H9 (cell line): Measurements from ENCODE around the gene TNFRSF6B. TPM values are rescaled to one million over a fixed set of nuclear protein-coding genes. Genes with fewer than 3 reads are reported as not detected.

Experiments
- DNase-seq: peaks from one replicate; pipeline ENCODE4 v3.0.0-alpha.2; 2017
- H2AFZ ChIP-seq: one replicate; pipeline ENCODE4 v1.6.1; 2013; ENCODE audit warnings: mild to moderate bottlenecking, low read length, control low read depth, moderate library complexity
- H2AK5ac ChIP-seq: 2 replicates; pipeline ENCODE4 v1.6.1; 2013; ENCODE audit warnings: low read length, control low read depth, mixed read lengths; ENCODE audit not compliant: insufficient read length
- H2BK120ac ChIP-seq: one replicate; pipeline ENCODE4 v1.6.1; 2013; ENCODE audit warnings: low read depth, mild to moderate bottlenecking, low read length, control low read depth, inconsistent platforms; ENCODE audit not compliant: poor library complexity, severe bottlenecking
- H2BK12ac ChIP-seq: 2 replicates; pipeline ENCODE4 v1.6.1; 2013; ENCODE audit warnings: low read length, control low read depth, mixed read lengths, low read depth; ENCODE audit not compliant: insufficient read length
- H2BK15ac ChIP-seq: 2 replicates; pipeline ENCODE4 v1.6.1; 2013; ENCODE audit warnings: low read depth, low read length, control low read depth
- H2BK20ac ChIP-seq: one replicate; pipeline ENCODE4 v1.6.1; 2013; ENCODE audit warnings: low read depth, mild to moderate bottlenecking, low read length, control low read depth, inconsistent platforms; ENCODE audit not compliant: poor library complexity, severe bottlenecking
- H2BK5ac ChIP-seq: 2 replicates; pipeline ENCODE4 v1.6.1; 2013; ENCODE audit warnings: low read length, control low read depth, mixed read lengths; ENCODE audit not compliant: insufficient read length
- H3K14ac ChIP-seq: 2 replicates; pipeline ENCODE4 v1.6.1; 2013; ENCODE audit warnings: low read length, control low read depth; ENCODE audit not compliant: insufficient read depth
- H3K18ac ChIP-seq: 2 replicates; pipeline ENCODE4 v1.6.1; 2013; ENCODE audit warnings: low read depth, mild to moderate bottlenecking, mixed read lengths, low read length, control low read depth; ENCODE audit not compliant: insufficient read length
- H3K23ac ChIP-seq: 2 replicates; pipeline ENCODE4 v1.6.1; 2013; ENCODE audit warnings: low read length, control low read depth, mixed read lengths, low read depth; ENCODE audit not compliant: insufficient read length
- H3K23me2 ChIP-seq: 2 replicates; pipeline ENCODE4 v1.6.1; 2013; ENCODE audit warnings: low read depth, mild to moderate bottlenecking, mixed read lengths, low read length, control low read depth; ENCODE audit not compliant: insufficient read length, poor library complexity, severe bottlenecking
- H3K27ac ChIP-seq: 2 replicates; pipeline ENCODE4 v1.5.1; 2013; ENCODE audit warnings: low read length, control low read depth, mixed read lengths, low read depth; ENCODE audit not compliant: insufficient read length
- H3K27me3 ChIP-seq: 2 replicates; pipeline ENCODE4 v1.6.1; 2013; ENCODE audit warnings: low read length, control low read depth, inconsistent platforms; ENCODE audit not compliant: insufficient read depth
- H3K4ac ChIP-seq: 2 replicates; pipeline ENCODE4 v1.6.1; 2013; ENCODE audit warnings: low read depth, mild to moderate bottlenecking, control low read depth, inconsistent platforms, low read length, moderate library complexity
- H3K4me1 ChIP-seq: 2 replicates; pipeline ENCODE4 v1.6.1; 2013; ENCODE audit warnings: low read length, control low read depth, inconsistent platforms; ENCODE audit not compliant: insufficient read depth
- H3K4me2 ChIP-seq: 2 replicates; pipeline ENCODE4 v1.6.1; 2013; ENCODE audit warnings: low read length, control low read depth, mixed read lengths; ENCODE audit not compliant: insufficient read length, insufficient read depth
- H3K56ac ChIP-seq: 2 replicates; pipeline ENCODE4 v1.6.1; 2013; ENCODE audit warnings: low read depth, mild to moderate bottlenecking, mixed read lengths, low read length, control low read depth; ENCODE audit not compliant: insufficient read length
- H3K79me1 ChIP-seq: 2 replicates; pipeline ENCODE4 v1.6.1; 2013; ENCODE audit warnings: low read depth, mild to moderate bottlenecking, moderate library complexity, low read length, control low read depth, inconsistent platforms; ENCODE audit not compliant: insufficient read depth, poor library complexity, severe bottlenecking
- H3K79me2 ChIP-seq: 2 replicates; pipeline ENCODE4 v1.6.1; 2013; ENCODE audit warnings: low read length, control low read depth, inconsistent platforms; ENCODE audit not compliant: insufficient read depth
- H3K9ac ChIP-seq: 2 replicates; pipeline ENCODE4 v1.6.1; 2013; ENCODE audit warnings: low read length, control low read depth, mixed read lengths; ENCODE audit not compliant: insufficient read length; ENCODE audit errors: extremely low read depth
- H3K9me3 ChIP-seq: one replicate; pipeline ENCODE4 v1.6.1; 2013; ENCODE audit warnings: low read depth, low read length, inconsistent platforms; ENCODE audit not compliant: control insufficient read depth
- H3T11ph ChIP-seq: one replicate; pipeline ENCODE4 v1.6.1; 2013; ENCODE audit warnings: mild to moderate bottlenecking, low read length, control low read depth, inconsistent platforms
- H4K20me1 ChIP-seq: one replicate; pipeline ENCODE4 v1.6.1; 2013; ENCODE audit not compliant: control insufficient read depth, insufficient read length, insufficient read depth
- H4K5ac ChIP-seq: 2 replicates; pipeline ENCODE4 v1.6.1; 2013; ENCODE audit warnings: low read depth, mild to moderate bottlenecking, mixed read lengths, low read length, control low read depth; ENCODE audit not compliant: insufficient read length
- H4K8ac ChIP-seq: replicated peaks from 2 replicates; pipeline ENCODE4 v1.6.1; 2013; ENCODE audit warnings: low read length, control low read depth, mixed read lengths, low read depth; ENCODE audit not compliant: insufficient read length
- H4K91ac ChIP-seq: 2 replicates; pipeline ENCODE4 v1.6.1; 2013; ENCODE audit warnings: low read depth, mild to moderate bottlenecking, moderate library complexity, mixed read lengths, low read length, control low read depth; ENCODE audit not compliant: insufficient read length
- H3K27ac Mint-ChIP-seq, 3 experiments: 2 replicates in 2 of 3; 3 replicates in 1 of 3; pipeline ENCODE4 v1.8.0; 2020 to 2021; ENCODE audit warnings: mixed read lengths in 3 of 3, mild to moderate bottlenecking in 1 of 3, moderate library complexity in 1 of 3
- H3K27me3 Mint-ChIP-seq: 2 replicates; pipeline ENCODE4 v1.8.0; 2021; ENCODE audit warnings: low read depth, mild to moderate bottlenecking, moderate library complexity, mixed read lengths
- H3K36me3 Mint-ChIP-seq, 3 experiments: 2 replicates in 2 of 3; 3 replicates in 1 of 3; pipeline ENCODE4 v1.8.0; 2020 to 2021; ENCODE audit warnings: low read depth in 3 of 3, mixed read lengths in 3 of 3; ENCODE audit not compliant: insufficient read depth in 1 of 3
- H3K4me1 Mint-ChIP-seq, 2 experiments: 2 replicates each; pipeline ENCODE4 v1.8.0; 2020; ENCODE audit warnings: mixed read lengths in 2 of 2
- H3K4me3 Mint-ChIP-seq, 2 experiments: 2 replicates in 1 of 2; 3 replicates in 1 of 2; pipeline ENCODE4 v1.8.0; 2020 to 2021; ENCODE audit warnings: mild to moderate bottlenecking in 2 of 2, mixed read lengths in 2 of 2, moderate library complexity in 1 of 2
- H3K9me3 Mint-ChIP-seq, 2 experiments: 2 replicates in 1 of 2; 3 replicates in 1 of 2; pipeline ENCODE4 v1.8.0; 2020; ENCODE audit warnings: mild to moderate bottlenecking in 2 of 2, mixed read lengths in 2 of 2, moderate library complexity in 1 of 2
- CTCF ChIP-seq: fragments of 200-600 bp; sonication (generic); conservative IDR thresholded peaks from 3 replicates; pipeline ENCODE4 v1.8.0; 2021; ENCODE audit warnings: antibody characterized with exemption, mild to moderate bottlenecking
- WGBS: extraction: QIAGEN DNeasy Blood & Tissue Kit; methylation state at CpG from one replicate; pipeline ENCODE4 v1.1.7; 2013; ENCODE audit warnings: missing lambda C conversion rate, low lambda C conversion rate, mixed read lengths; ENCODE audit not compliant: insufficient read length; ENCODE audit errors: extremely low coverage; 5-methylcytosine and 5-hydroxymethylcytosine counted together
- total RNA-seq: library from RNA; stranded (reverse); gene quantifications from 2 replicates; pipeline ENCODE4 v1.2.1, GENCODE V29; 2021

The TNFRSF6B gene
- total RNA-seq, 1 experiment from 2014 or later, result not detected

- H4K91ac ChIP-seq, result no peak overlapping the region
- peaks cover 16 to 28% (median 26%) of the 10 kb centered on the region in 3 experiments; a peak in 6 of 7 replicates for H3K36me3 Mint-ChIP-seq
- peaks cover 2% of the 10 kb centered on the region; the same call in 1 of the 2 replicates for H3K79me2 ChIP-seq
- H3K9me3 ChIP-seq, result no peaks in the 10 kb centered on the region
- no peak overlapping the region for H3T11ph ChIP-seq
- H2BK15ac ChIP-seq, result no peak overlapping the region
- peaks cover 3% of the 10 kb centered on the region for H3K79me1 ChIP-seq
- H3K4me1 Mint-ChIP-seq, result peaks cover 4 to 14% of the 10 kb centered on the region in 2 experiments
- H3K4ac ChIP-seq, result no peak overlapping the region
- H2BK120ac ChIP-seq, result no peak overlapping the region
- H3K27me3 Mint-ChIP-seq, result peaks cover 3% of the 10 kb centered on the region; the same call in 1 of the 2 replicates
- H3K9me3 Mint-ChIP-seq, result no peaks in the 10 kb centered on the region
- H3K18ac ChIP-seq, result no peak overlapping the region
- H3K56ac ChIP-seq, result no peak overlapping the region
- no peak overlapping the region for H2AFZ ChIP-seq
- H4K20me1 ChIP-seq, result no peaks in the 10 kb centered on the region
- TF ChIP-seq CTCF, result no peak
- H2AK5ac ChIP-seq, result no peak overlapping the region
- no peak overlapping the region for H2BK5ac ChIP-seq
- H3K23me2 ChIP-seq, result peaks cover 5% of the 10 kb centered on the region
- H2BK12ac ChIP-seq, result no peak overlapping the region
- H3K4me1 ChIP-seq, result no peaks in the 10 kb centered on the region
- no peak overlapping the region for H2BK20ac ChIP-seq
- H3K14ac ChIP-seq, result no peak overlapping the region; the same call in 1 of the 2 replicates
- H4K8ac ChIP-seq, result no peak overlapping the region
- H3K9ac ChIP-seq, result no peak overlapping the region
- no peak for DNase-seq
- H3K4me2 ChIP-seq, result no peak overlapping the region
- no peak overlapping the region for H4K5ac ChIP-seq
- H3K4me3 Mint-ChIP-seq, result no peak overlapping the region; a peak in 1 of 5 replicates
- no peak overlapping the region for H3K23ac ChIP-seq
- no peaks in the 10 kb centered on the region for H3K27me3 ChIP-seq
- no peak overlapping the region for H3K27ac ChIP-seq
- WGBS, result no CpG with 5 or more reads among the region's 16 CpGs
- H3K27ac Mint-ChIP-seq, result no peak overlapping the region
Measured at GRCh38 chr20:63702036-63702665, 5.7 kb downstream of the TNFRSF6B start.
